ENCODE results near the gene ATG9A. TPM values are rescaled to one million over a fixed set of nuclear protein-coding genes. Genes with fewer than 3 reads are reported as not detected.

The ATG9A gene
- total and polyA plus RNA-seq, 2 experiments from 2014 or later, result 75.1 to 85.0 TPM

DNA sequence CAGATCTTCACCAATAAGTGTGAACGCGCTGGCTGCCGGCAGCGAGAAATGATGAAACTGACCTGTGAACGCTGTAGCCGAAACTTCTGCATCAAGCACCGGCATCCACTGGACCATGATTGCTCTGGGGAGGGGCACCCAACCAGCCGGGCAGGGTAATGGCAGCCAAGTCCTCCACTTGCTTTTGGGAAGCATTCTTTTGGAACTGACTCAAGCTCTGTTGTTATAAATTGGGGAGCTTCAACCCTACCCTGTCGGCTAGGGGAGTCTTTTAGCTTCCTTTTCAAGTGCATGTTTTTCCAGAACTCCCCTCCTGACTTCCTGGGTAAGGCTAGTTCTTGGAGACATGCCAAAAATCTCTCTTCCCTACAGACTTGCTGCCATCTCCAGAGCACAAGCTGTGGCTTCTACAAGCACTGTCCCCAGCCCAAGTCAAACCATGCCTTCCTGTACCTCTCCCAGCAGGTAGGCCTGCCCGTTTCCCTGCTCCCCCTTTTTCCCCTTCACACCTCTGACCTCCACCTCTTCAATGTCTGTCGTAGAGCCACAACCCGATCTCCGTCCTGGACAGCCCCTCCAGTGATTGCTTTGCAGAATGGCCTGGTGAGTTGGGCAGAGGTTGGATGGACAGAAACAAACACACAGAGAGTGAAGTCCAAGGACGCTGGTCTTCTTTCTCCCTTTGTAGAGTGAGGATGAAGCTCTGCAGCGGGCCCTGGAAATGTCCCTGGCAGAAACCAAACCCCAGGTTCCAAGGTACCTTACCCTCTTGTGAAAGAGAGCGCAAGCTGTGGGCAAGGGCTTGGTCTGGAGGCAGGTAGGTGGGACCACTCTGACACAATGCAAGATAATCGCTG is 21.3 kb downstream of the ATG9A start:
- H3K4me3 ChIP-seq, result no peak overlapping the region
- H3K27ac ChIP-seq, result no peak overlapping the region
- TF ChIP-seq, protein P1, sequence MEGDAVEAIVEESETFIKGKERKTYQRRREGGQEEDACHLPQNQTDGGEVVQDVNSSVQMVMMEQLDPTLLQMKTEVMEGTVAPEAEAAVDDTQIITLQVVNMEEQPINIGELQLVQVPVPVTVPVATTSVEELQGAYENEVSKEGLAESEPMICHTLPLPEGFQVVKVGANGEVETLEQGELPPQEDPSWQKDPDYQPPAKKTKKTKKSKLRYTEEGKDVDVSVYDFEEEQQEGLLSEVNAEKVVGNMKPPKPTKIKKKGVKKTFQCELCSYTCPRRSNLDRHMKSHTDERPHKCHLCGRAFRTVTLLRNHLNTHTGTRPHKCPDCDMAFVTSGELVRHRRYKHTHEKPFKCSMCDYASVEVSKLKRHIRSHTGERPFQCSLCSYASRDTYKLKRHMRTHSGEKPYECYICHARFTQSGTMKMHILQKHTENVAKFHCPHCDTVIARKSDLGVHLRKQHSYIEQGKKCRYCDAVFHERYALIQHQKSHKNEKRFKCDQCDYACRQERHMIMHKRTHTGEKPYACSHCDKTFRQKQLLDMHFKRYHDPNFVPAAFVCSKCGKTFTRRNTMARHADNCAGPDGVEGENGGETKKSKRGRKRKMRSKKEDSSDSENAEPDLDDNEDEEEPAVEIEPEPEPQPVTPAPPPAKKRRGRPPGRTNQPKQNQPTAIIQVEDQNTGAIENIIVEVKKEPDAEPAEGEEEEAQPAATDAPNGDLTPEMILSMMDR (IDR thresholded peaks at IDR 0.05; ENCODE audit: low read depth, low read length), result no peak
- peaks cover 8% of the 10 kb centered on the region for H3K36me3 ChIP-seq
- no peaks in the 10 kb centered on the region for H3K9me3 ChIP-seq (ENCODE audit: low read depth)
- no peaks in the 10 kb centered on the region for H3K4me1 ChIP-seq (ENCODE audit: low read depth)
- DNase-seq (ENCODE audit: low read depth in 1 of 2, low spot score in 1 of 2), result peak in 1 of 2 donors; percentile 62
- no peaks in the 10 kb centered on the region for H3K27me3 ChIP-seq

DNA sequence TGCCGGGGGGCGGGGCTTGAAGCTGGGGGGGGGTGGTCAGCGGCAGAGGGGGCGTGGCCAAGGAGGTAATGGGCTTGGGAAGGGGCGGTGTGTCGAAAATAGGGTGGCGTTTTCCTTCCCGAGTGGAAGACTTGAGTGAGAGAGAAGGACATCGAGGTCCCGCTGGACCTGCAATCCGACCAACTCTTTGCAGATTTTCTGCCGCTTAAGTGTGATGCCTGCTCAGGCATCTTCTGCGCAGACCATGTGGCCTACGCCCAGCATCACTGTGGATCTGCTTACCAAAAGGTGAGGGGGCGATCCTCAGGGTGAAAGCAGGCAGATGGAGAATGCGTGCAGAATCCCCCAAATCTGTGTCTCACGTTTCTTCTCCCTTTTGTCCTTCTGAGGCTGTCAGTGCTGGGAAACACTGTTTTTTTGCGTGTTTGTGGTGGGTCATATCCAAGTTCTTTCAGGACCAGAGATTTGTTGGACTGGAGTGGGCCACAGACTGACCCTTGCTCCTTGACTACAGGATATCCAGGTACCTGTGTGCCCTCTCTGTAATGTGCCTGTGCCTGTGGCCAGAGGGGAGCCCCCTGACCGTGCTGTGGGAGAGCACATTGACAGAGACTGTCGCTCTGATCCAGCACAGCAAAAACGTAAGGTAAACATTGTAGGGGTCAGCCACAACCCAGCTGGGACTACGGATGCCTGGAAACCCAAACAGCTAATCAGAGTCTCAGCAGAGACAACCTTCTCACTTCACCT is 22.1 kb downstream of the ATG9A start:
- H3K4me3 ChIP-seq, result peak overlapping the region; percentile 69
- peak overlapping the region; percentile 86 for H3K27ac ChIP-seq
- no peaks in the 10 kb centered on the region for H3K4me1 ChIP-seq (ENCODE audit: low read depth)
- H3K36me3 ChIP-seq, result peaks cover 8% of the 10 kb centered on the region
- no peak for DNase-seq (ENCODE audit: low read depth in 1 of 2, low spot score in 1 of 2)
- TF ChIP-seq, protein P1 (IDR thresholded peaks at IDR 0.05; ENCODE audit: low read depth, low read length), result no peak
- no peaks in the 10 kb centered on the region for H3K9me3 ChIP-seq (ENCODE audit: low read depth)
- H3K27me3 ChIP-seq, result no peaks in the 10 kb centered on the region

DNA sequence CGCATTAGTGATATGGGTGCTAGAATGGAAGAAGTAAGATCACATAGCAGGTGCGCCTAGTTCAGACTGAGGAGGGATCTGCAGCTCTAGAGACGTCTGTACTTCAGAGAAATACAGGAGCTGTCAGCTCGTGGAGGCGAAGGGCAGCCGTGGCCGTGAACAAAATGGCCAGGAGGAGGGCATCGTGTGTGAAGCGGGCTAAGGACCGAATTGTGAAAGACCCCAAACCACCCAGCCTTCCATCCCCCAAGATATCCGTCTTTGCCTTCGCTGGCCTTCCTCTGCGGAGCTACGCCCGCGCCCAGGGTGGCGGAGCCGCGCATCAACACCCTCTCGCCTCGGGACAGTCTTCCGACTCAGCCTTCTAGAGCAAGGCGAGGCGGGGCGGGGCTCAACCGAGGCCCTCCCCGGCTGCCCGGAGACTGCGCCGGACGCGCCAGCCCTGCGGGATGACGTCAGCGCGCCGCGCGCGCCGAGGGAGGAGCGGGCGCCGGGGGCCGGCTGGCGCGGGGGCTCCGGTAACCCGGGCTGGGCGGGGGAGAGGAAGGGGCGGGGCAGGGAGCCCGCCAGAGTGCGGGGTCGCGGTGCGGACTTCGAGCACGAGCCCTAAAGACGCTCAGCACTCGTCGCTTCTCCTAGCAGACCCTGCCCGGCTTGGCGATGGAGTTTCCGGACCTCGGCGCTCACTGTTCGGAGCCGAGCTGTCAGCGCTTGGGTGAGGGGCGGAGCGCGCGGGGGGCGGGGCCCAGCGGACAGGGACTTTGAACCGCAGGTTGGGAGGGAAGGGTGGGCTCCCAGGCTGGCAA is 22.9 kb downstream of the ATG9A start, which contains the start of gene ZFAND2B:
Gene ZFAND2B, plus strand, starts transcription at position 455 of the 806 bp plus-strand sequence. Its CDS starts 206 bp downstream, at position 661.
- H3K27ac ChIP-seq, result peak within 1 kb of the TSS; percentile 86
- no peaks in the 10 kb centered on the region for H3K4me1 ChIP-seq (ENCODE audit: low read depth)
- H3K36me3 ChIP-seq, result peaks cover 8% of the 10 kb centered on the region
- H3K27me3 ChIP-seq, result no peaks in the 10 kb centered on the region
- no peaks in the 10 kb centered on the region for H3K9me3 ChIP-seq (ENCODE audit: low read depth)
- TF ChIP-seq, protein P1 (IDR thresholded peaks at IDR 0.05; ENCODE audit: low read depth, low read length), result no peak
- H3K4me3 ChIP-seq, result peak within 1 kb of the TSS; percentile 69
- peak; percentile 95 to 97 for DNase-seq (ENCODE audit: low read depth in 1 of 2, low spot score in 1 of 2)

DNA sequence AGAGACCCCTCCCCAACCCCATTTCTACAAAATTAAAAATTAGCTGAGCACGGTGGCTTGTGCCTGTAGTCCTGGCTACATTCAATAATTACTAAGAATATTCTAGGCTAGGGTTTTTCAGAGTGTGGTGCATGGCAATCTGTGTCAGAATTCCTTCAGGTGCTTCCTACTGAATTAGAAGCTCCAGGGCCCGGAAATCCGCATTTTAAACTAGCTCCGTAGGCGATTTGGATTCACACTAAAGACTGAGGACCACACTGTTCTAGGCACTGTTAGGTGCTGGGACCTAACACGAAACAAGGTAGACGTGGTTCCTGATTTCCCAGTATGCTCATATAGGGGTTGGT is 23.5 kb downstream of the ATG9A start:
- no peaks in the 10 kb centered on the region for H3K9me3 ChIP-seq (ENCODE audit: low read depth)
- no peak for DNase-seq (ENCODE audit: low read depth in 1 of 2, low spot score in 1 of 2)
- H3K4me3 ChIP-seq, result peak overlapping the region; percentile 69
- peak overlapping the region; percentile 86 for H3K27ac ChIP-seq
- no peaks in the 10 kb centered on the region for H3K27me3 ChIP-seq
- peaks cover 8% of the 10 kb centered on the region for H3K36me3 ChIP-seq
- TF ChIP-seq, protein P1 (IDR thresholded peaks at IDR 0.05; ENCODE audit: low read depth, low read length), result no peak
- no peaks in the 10 kb centered on the region for H3K4me1 ChIP-seq (ENCODE audit: low read depth)

DNA sequence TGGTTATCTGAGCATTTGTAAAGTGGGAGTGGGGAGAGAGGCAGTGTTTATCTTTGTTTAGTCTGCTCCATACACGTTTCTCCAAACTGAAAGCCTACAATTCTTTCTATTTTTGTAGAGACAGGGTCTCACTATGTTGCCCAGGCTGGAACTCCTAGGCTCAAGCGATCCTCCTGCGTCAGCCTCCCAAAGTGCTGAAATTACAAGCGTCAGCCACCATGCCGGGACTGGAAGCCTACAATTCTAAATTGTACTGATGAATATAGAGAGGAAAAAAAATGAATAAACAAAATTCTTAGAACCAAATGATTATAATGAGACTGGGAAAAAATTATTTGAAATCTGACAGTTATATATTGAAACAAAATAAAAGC is 24.3 kb downstream of the ATG9A start:
- Histone ChIP-seq H3K9me3 (ENCODE audit: low read depth) (no peaks in the 10 kb centered on the region), H3K27me3 (no peaks in the 10 kb centered on the region), H3K4me1 (ENCODE audit: low read depth) (no peaks in the 10 kb centered on the region), H3K27ac (no peak overlapping the region), H3K4me3 (no peak overlapping the region), H3K36me3 (peaks cover 8% of the 10 kb centered on the region)
- TF ChIP-seq, protein P1 (IDR thresholded peaks at IDR 0.05; ENCODE audit: low read depth, low read length), result no peak
- no peak for DNase-seq (ENCODE audit: low read depth in 1 of 2, low spot score in 1 of 2)

Data from cardiac muscle cell (in vitro differentiated cells and primary cell).